NB4 (cell line): ENCODE measurements around the gene LRRFIP1.
"Not testable (repeated sequence)": the region's sequence is repeated elsewhere in the genome, so short reads cannot be mapped to it uniquely, and the experiment has no call there.

Experiments used
- POLR2A ChIP-seq: IDR thresholded peaks from 2 replicates; pipeline ENCODE4 v1.6.1; 2011; ENCODE audit warnings: mild to moderate bottlenecking; ENCODE audit not compliant: insufficient read length; ENCODE audit errors: extremely low read depth
- TF ChIP-seq, protein P1 (sequence below): IDR thresholded peaks from one replicate; pipeline ENCODE4 v1.5.1; 2012; ENCODE audit warnings: low read depth, low read length
- TF ChIP-seq, protein P2 (sequence below): IDR thresholded peaks from 2 replicates; pipeline ENCODE4 v1.6.1; 2011; ENCODE audit warnings: low read depth, low read length

DNA sequence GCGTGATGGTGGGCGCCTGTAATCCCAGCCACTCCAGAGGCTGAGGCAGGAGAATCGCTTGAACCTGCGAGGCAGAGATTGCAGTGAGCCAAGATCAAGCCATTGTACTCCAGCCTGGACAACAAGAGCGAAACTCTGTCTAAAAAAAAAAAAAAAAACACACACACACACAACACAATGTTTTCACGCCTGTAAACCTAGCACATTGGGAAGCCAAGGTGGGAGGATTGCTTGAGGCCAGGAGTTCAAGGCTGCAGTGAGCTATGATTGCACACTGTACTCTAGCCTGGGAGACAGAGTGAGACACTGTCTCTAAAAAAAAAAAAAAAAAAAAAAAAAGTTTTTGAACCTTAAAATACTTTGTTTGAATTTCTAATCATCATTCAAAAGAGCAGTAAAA, 137.7 kb downstream of the LRRFIP1 start:
- TF ChIP-seq POLR2A, result not testable (repeated sequence)
- TF ChIP-seq, protein P1, sequence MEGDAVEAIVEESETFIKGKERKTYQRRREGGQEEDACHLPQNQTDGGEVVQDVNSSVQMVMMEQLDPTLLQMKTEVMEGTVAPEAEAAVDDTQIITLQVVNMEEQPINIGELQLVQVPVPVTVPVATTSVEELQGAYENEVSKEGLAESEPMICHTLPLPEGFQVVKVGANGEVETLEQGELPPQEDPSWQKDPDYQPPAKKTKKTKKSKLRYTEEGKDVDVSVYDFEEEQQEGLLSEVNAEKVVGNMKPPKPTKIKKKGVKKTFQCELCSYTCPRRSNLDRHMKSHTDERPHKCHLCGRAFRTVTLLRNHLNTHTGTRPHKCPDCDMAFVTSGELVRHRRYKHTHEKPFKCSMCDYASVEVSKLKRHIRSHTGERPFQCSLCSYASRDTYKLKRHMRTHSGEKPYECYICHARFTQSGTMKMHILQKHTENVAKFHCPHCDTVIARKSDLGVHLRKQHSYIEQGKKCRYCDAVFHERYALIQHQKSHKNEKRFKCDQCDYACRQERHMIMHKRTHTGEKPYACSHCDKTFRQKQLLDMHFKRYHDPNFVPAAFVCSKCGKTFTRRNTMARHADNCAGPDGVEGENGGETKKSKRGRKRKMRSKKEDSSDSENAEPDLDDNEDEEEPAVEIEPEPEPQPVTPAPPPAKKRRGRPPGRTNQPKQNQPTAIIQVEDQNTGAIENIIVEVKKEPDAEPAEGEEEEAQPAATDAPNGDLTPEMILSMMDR, result not testable (repeated sequence)
- TF ChIP-seq, protein P2, sequence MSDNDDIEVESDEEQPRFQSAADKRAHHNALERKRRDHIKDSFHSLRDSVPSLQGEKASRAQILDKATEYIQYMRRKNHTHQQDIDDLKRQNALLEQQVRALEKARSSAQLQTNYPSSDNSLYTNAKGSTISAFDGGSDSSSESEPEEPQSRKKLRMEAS, result not testable (repeated sequence)
